ENCODE measurements around the gene THAP4.

Gene THAP4

GRCh38 chr2:241560162-241560882 is 76.6 kb downstream of the THAP4 start:
- peak overlapping the region; percentile 69 for H3K4me3 ChIP-seq (ENCODE audit: low read depth, low read length)

GRCh38 chr2:241559323-241560161 is 77.4 kb downstream of the THAP4 start:
- peak overlapping the region; percentile 69 for H3K4me3 ChIP-seq (ENCODE audit: low read depth, low read length)

More at GRCh38 chr2:241560162-241560882, 76.6 kb downstream of the THAP4 start:
- no peak for TF ChIP-seq CTCF (IDR thresholded peaks at IDR 0.05; ENCODE audit: low read depth, low read length)

GRCh38 chr2:241558532-241559322 is 78.2 kb downstream of the THAP4 start, which contains the start of gene BOK:
Gene BOK, plus strand, starts transcription at chr2:241558745. Its CDS starts 739 bp downstream, at chr2:241559484.
- H3K4me3 ChIP-seq (ENCODE audit: low read depth, low read length), result peak within 1 kb of the TSS; percentile 69
- TF ChIP-seq CTCF (IDR thresholded peaks at IDR 0.05; ENCODE audit: low read depth, low read length), result no peak

More at GRCh38 chr2:241559323-241560161, 77.4 kb downstream of the THAP4 start:
- TF ChIP-seq CTCF (IDR thresholded peaks at IDR 0.05; ENCODE audit: low read depth, low read length), result no peak

- no peak overlapping the region for H3K4me3 ChIP-seq (ENCODE audit: low read depth, low read length)
- TF ChIP-seq CTCF (IDR thresholded peaks at IDR 0.05; ENCODE audit: low read depth, low read length), result no peak
Observed at GRCh38 chr2:241556746-241557145, 80.2 kb downstream of the THAP4 start.

GRCh38 chr2:241555711-241556110 is 81.2 kb downstream of the THAP4 start:
- TF ChIP-seq CTCF (IDR thresholded peaks at IDR 0.05; ENCODE audit: low read depth, low read length), result no peak
- H3K4me3 ChIP-seq (ENCODE audit: low read depth, low read length), result no peak overlapping the region

- TF ChIP-seq CTCF (IDR thresholded peaks at IDR 0.05; ENCODE audit: low read depth, low read length), result no peak
- no peak overlapping the region for H3K4me3 ChIP-seq (ENCODE audit: low read depth, low read length)
Observed at GRCh38 chr2:241554610-241555322, 82.2 kb downstream of the THAP4 start.

All from WI38 (cell line).